ENCODE data around the gene BCAS3. TPM values are rescaled to one million over a fixed set of nuclear protein-coding genes. Genes with fewer than 3 reads are reported as not detected.

The BCAS3 gene
- total RNA-seq, 2 experiments from 2014 or later = 13.4 to 14.5 TPM

DNA sequence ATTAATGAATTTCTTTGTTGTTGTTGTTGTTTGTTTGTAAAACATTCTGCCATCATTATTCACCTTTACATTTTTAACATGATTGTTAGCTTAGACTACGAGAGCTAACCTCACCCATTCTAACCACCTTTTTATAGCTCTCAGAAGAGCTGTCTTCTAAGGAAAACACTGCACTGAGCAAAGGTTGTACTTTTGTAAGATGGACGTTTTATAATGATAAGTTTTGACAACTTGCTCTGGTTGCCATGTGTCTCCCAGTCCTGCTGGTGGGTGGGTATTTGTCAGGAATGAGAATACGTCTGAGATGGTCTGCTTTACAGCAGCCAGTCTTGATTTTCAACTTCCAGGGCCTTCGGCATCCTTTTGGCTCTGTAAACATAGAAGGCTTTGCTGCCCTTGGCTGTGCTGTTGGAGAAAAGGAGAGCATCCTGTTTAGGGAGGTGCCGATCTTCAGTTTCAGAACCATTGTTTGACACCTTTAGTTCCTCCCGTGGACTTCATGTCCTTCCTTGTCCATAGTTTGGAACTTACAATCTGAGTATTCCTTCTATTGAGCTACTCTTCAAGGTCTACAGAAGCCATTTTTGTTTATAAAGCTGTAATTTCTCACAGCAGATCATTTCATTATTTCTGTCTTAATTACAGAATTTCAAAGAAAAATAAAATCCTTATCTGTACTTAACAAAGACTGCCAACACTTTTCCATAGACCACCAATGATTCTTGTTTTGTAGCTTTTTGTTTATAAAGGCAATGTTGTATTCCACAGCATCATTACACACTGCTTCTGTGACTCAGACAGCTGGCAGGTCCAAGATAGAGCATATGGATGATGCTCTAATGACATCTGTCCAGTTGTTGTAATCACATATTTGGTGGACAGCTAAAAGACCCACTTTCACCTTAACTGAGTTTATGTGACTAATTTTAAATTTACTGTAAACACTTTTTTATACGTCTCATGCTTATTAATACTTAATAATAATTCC lies 451.9 kb downstream of the BCAS3 start:
- no peak overlapping the region for H3K27ac ChIP-seq (ENCODE audit: low read depth, low read length, poor library complexity, severe bottlenecking)
- no TSS peak for BruUV-seq (replicated peaks)
- no peaks in the 10 kb centered on the region for H3K4me1 ChIP-seq (ENCODE audit: insufficient read depth, low read length, poor library complexity, severe bottlenecking)
- no peaks in the 10 kb centered on the region for H3K36me3 ChIP-seq (ENCODE audit: insufficient read depth, low read length)
- no peaks in the 10 kb centered on the region for H3K9me2 ChIP-seq (ENCODE audit: insufficient read depth, low read length)
- CTCF ChIA-PET (ENCODE audit: unreplicated experiment) = no interaction called here
- H4K20me1 ChIP-seq (ENCODE audit: insufficient read depth, low read length) = no peaks in the 10 kb centered on the region
- no peak overlapping the region for H3K4me2 ChIP-seq (ENCODE audit: low read length)
- no peaks in the 10 kb centered on the region for H3K79me2 ChIP-seq (ENCODE audit: insufficient read depth, low read depth, low read length)
- no peaks in the 10 kb centered on the region for H3K9me3 ChIP-seq (ENCODE audit: low read length)
- POLR2A ChIA-PET = no interaction called here
- H2AFZ ChIP-seq (ENCODE audit: low read length) = no peak overlapping the region
- H3K4me3 ChIP-seq (ENCODE audit: low read depth, low read length, poor library complexity, severe bottlenecking) = no peak overlapping the region
- intact Hi-C loops (cut with micrococcal nuclease; ENCODE audit: unreplicated experiment) = no loop called here
- no peak for DNase-seq (ENCODE audit: low spot score)
- no peak for TF ChIP-seq EZH2phosphoT487 (IDR thresholded peaks at IDR 0.05; ENCODE audit: borderline replicate concordance, low read depth, low read length)
- no peak for TF ChIP-seq CTCF (conservative IDR thresholded peaks at IDR 0.05; ENCODE audit: low read length)

DNA sequence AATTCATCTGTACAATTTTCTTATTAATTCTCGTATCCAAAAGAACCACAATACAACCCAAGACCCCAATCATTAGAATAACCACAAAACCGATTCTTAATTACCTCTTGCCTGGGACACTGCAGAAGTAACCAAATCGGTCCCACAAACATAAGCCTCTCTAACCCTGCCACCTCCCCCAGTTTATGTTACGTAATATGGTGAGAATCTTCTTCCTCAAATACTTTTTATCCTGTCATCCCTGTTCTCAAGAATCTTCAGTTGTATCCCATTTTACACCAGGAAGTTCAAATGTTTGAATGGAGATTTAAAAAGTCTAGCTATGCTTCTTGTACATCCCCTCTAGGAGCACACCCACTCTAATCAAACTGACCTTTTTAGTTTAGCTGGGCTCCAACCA lies 452.7 kb downstream of the BCAS3 start:
- no peak overlapping the region for H3K4me2 ChIP-seq (ENCODE audit: low read length)
- no TSS peak for BruUV-seq (replicated peaks)
- no peak overlapping the region for H2AFZ ChIP-seq (ENCODE audit: low read length)
- no peak overlapping the region for H3K4me3 ChIP-seq (ENCODE audit: low read depth, low read length, poor library complexity, severe bottlenecking)
- TF ChIP-seq EZH2phosphoT487 (IDR thresholded peaks at IDR 0.05; ENCODE audit: borderline replicate concordance, low read depth, low read length) (no peak), CTCF (conservative IDR thresholded peaks at IDR 0.05; ENCODE audit: low read length) (no peak)
- no peak overlapping the region for H3K27ac ChIP-seq (ENCODE audit: low read depth, low read length, poor library complexity, severe bottlenecking)
- H3K4me1 ChIP-seq (ENCODE audit: insufficient read depth, low read length, poor library complexity, severe bottlenecking) = no peaks in the 10 kb centered on the region
- no peak for DNase-seq (ENCODE audit: low spot score)
- no peaks in the 10 kb centered on the region for H3K79me2 ChIP-seq (ENCODE audit: insufficient read depth, low read depth, low read length)
- no peaks in the 10 kb centered on the region for H3K9me2 ChIP-seq (ENCODE audit: insufficient read depth, low read length)
- no peaks in the 10 kb centered on the region for H3K36me3 ChIP-seq (ENCODE audit: insufficient read depth, low read length)
- no peaks in the 10 kb centered on the region for H4K20me1 ChIP-seq (ENCODE audit: insufficient read depth, low read length)
- ChIA-PET POLR2A (no interaction called here), CTCF (ENCODE audit: unreplicated experiment) (no interaction called here)
- no peaks in the 10 kb centered on the region for H3K9me3 ChIP-seq (ENCODE audit: low read length)
- intact Hi-C loops (cut with micrococcal nuclease; ENCODE audit: unreplicated experiment) = no loop called here

DNA sequence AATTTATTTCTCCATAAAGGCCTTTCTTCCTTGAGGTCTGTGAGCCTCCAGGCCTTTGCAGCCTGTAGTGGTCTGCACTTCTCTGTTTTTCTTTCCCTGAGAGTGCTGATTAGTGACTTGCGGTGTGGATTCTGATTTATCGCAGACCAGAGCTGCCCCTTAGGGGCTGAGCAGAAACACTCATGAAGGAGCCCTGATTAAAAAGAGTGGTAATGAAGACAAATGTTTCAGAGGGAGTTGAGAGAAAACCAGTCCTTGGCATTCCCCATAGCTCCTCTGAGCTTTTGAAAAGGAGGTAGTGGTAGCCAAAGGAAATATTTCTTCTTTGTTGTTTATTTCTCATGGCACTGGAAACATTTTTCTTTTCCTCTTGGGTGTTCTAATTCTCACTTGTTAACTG lies 453.9 kb downstream of the BCAS3 start:
- intact Hi-C loops (cut with micrococcal nuclease; ENCODE audit: unreplicated experiment) = no loop called here
- Histone ChIP-seq H3K9me2 (ENCODE audit: insufficient read depth, low read length) (no peaks in the 10 kb centered on the region), H2AFZ (ENCODE audit: low read length) (no peak overlapping the region), H3K27ac (ENCODE audit: low read depth, low read length, poor library complexity, severe bottlenecking) (no peak overlapping the region), H4K20me1 (ENCODE audit: insufficient read depth, low read length) (no peaks in the 10 kb centered on the region), H3K9me3 (ENCODE audit: low read length) (no peaks in the 10 kb centered on the region), H3K4me3 (ENCODE audit: low read depth, low read length, poor library complexity, severe bottlenecking) (no peak overlapping the region), H3K79me2 (ENCODE audit: insufficient read depth, low read depth, low read length) (no peaks in the 10 kb centered on the region), H3K4me1 (ENCODE audit: insufficient read depth, low read length, poor library complexity, severe bottlenecking) (no peaks in the 10 kb centered on the region), H3K36me3 (ENCODE audit: insufficient read depth, low read length) (no peaks in the 10 kb centered on the region), H3K4me2 (ENCODE audit: low read length) (no peak overlapping the region)
- no peak for TF ChIP-seq EZH2phosphoT487 (IDR thresholded peaks at IDR 0.05; ENCODE audit: borderline replicate concordance, low read depth, low read length)
- TF ChIP-seq CTCF (conservative IDR thresholded peaks at IDR 0.05; ENCODE audit: low read length) = no peak
- BruUV-seq (replicated peaks) = no TSS peak
- no peak for DNase-seq (ENCODE audit: low spot score)
- POLR2A ChIA-PET = no interaction called here
- CTCF ChIA-PET (ENCODE audit: unreplicated experiment) = no interaction called here
